CD4-positive, alpha-beta T cell treated with Interleukin-1 beta for 1 hour (primary cell): ENCODE measurements around the gene EXOC4.
"Not testable (repeated sequence)": the region's sequence is repeated elsewhere in the genome, so short reads cannot be mapped to it uniquely, and the experiment has no call there.

Source experiments
- DNase-seq, 2 donors: peaks; one replicate each; pipeline ENCODE4 v3.0.0-alpha.2; 2020 to 2022

The EXOC4 gene

GRCh38 chr7:133319842-133320241 lies 67.0 kb downstream of the EXOC4 start:
- no peak for DNase-seq

GRCh38 chr7:133320891-133321290 lies 68.0 kb downstream of the EXOC4 start:
- no peak for DNase-seq

GRCh38 chr7:133321366-133321765 lies 68.5 kb downstream of the EXOC4 start:
- DNase-seq: not testable (repeated sequence)

- DNase-seq: not testable (repeated sequence)
Measured at GRCh38 chr7:133326745-133327144, 73.9 kb downstream of the EXOC4 start.

- not testable (repeated sequence) for DNase-seq
Measured at GRCh38 chr7:133328021-133328420, 75.1 kb downstream of the EXOC4 start.

- DNase-seq: no peak
Measured at GRCh38 chr7:133330085-133330484, 77.2 kb downstream of the EXOC4 start.

GRCh38 chr7:133331861-133332260 lies 79.0 kb downstream of the EXOC4 start:
- DNase-seq: no peak

GRCh38 chr7:133339772-133340171 lies 86.9 kb downstream of the EXOC4 start:
- DNase-seq: no peak

GRCh38 chr7:133344275-133344674 lies 91.4 kb downstream of the EXOC4 start:
- DNase-seq: no peak

GRCh38 chr7:133345690-133346421 lies 93.0 kb downstream of the EXOC4 start:
- DNase-seq: no peak

GRCh38 chr7:133348250-133348649 lies 95.4 kb downstream of the EXOC4 start:
- DNase-seq: no peak

GRCh38 chr7:133349101-133349500 lies 96.2 kb downstream of the EXOC4 start:
- no peak for DNase-seq

GRCh38 chr7:133352430-133352829 lies 99.6 kb downstream of the EXOC4 start:
- DNase-seq: no peak

- DNase-seq: no peak
Measured at GRCh38 chr7:133353775-133354174, 100.9 kb downstream of the EXOC4 start.

GRCh38 chr7:133354546-133355324 lies 101.9 kb downstream of the EXOC4 start:
- no peak for DNase-seq

GRCh38 chr7:133355325-133355708 lies 102.4 kb downstream of the EXOC4 start:
- DNase-seq: no peak

- DNase-seq: no peak
Measured at GRCh38 chr7:133355822-133356221, 102.9 kb downstream of the EXOC4 start.

GRCh38 chr7:133358708-133359107 lies 105.8 kb downstream of the EXOC4 start:
- no peak for DNase-seq

GRCh38 chr7:133359449-133359848 lies 106.6 kb downstream of the EXOC4 start:
- no peak for DNase-seq

- no peak for DNase-seq
Measured at GRCh38 chr7:133360201-133360600, 107.3 kb downstream of the EXOC4 start.

- no peak for DNase-seq
Measured at GRCh38 chr7:133361806-133362205, 108.9 kb downstream of the EXOC4 start.

GRCh38 chr7:133364959-133365690 lies 112.2 kb downstream of the EXOC4 start:
- DNase-seq: no peak

GRCh38 chr7:133365917-133366316 lies 113.0 kb downstream of the EXOC4 start:
- DNase-seq: no peak

GRCh38 chr7:133367561-133367960 lies 114.7 kb downstream of the EXOC4 start:
- no peak for DNase-seq
